Esophagus (tissue), 2 donors: ENCODE results near the gene SCIN. TPM values are rescaled to one million over a fixed set of nuclear protein-coding genes. Genes with fewer than 3 reads are reported as not detected.
A peak's percentile ranks its signal among the peaks of the same experiment; 100 is the strongest.
"Not testable (repeated sequence)": the region's sequence is repeated elsewhere in the genome, so short reads cannot be mapped to it uniquely, and the experiment has no call there.

Source experiments
- H3K27ac ChIP-seq, 2 donors: one replicate each; pipeline ENCODE4 v1.5.1; 2013; ENCODE audit warnings: low read depth in 2 of 2, mild to moderate bottlenecking in 2 of 2, inconsistent platforms in 1 of 2, low read length in 1 of 2, moderate library complexity in 1 of 2
- H3K27me3 ChIP-seq, 2 donors: one replicate each; pipeline ENCODE4 v1.6.1; 2013; ENCODE audit warnings: low read length in 2 of 2, control low read depth in 1 of 2, mild to moderate bottlenecking in 1 of 2; ENCODE audit not compliant: insufficient read depth in 2 of 2, control insufficient read depth in 1 of 2
- H3K36me3 ChIP-seq, 2 donors: one replicate each; pipeline ENCODE4 v1.6.1; 2013; ENCODE audit warnings: low read length in 1 of 2; ENCODE audit not compliant: control insufficient read depth in 2 of 2, insufficient read depth in 2 of 2
- H3K4me1 ChIP-seq, 2 donors: one replicate each; pipeline ENCODE4 v1.6.1; 2013; ENCODE audit warnings: low read length in 1 of 2; ENCODE audit not compliant: control insufficient read depth in 2 of 2, insufficient read depth in 2 of 2
- H3K4me3 ChIP-seq, 2 donors: one replicate each; pipeline ENCODE4 v1.5.1; 2013; ENCODE audit warnings: low read length in 2 of 2, mild to moderate bottlenecking in 2 of 2, low read depth in 1 of 2, moderate library complexity in 1 of 2
- H3K9me3 ChIP-seq, 2 donors: one replicate each; pipeline ENCODE4 v1.6.1; 2013; ENCODE audit warnings: mild to moderate bottlenecking in 2 of 2, low read depth in 1 of 2, low read length in 1 of 2, moderate library complexity in 1 of 2; ENCODE audit not compliant: control insufficient read depth in 2 of 2, insufficient read depth in 1 of 2
- WGBS, 2 donors: extraction: QIAGEN DNeasy Blood & Tissue Kit; methylation state at CpG; one replicate each; pipeline ENCODE4 v1.1.7; 2013; 5-methylcytosine and 5-hydroxymethylcytosine counted together
- polyA plus RNA-seq, 2 donors: library from polyadenylated mRNA; stranded (reverse); fragments of 200-250 nt; gene quantifications; one replicate each; pipeline ENCODE4 v1.2.3, GENCODE V29; 2013
- donor health status: healthy with polysubstance abuse.
- donor health status: Bipolar disorder and iron deficiency.

The SCIN gene
- polyA plus RNA-seq, 2 donors = 10.4 to 22.3 TPM

DNA sequence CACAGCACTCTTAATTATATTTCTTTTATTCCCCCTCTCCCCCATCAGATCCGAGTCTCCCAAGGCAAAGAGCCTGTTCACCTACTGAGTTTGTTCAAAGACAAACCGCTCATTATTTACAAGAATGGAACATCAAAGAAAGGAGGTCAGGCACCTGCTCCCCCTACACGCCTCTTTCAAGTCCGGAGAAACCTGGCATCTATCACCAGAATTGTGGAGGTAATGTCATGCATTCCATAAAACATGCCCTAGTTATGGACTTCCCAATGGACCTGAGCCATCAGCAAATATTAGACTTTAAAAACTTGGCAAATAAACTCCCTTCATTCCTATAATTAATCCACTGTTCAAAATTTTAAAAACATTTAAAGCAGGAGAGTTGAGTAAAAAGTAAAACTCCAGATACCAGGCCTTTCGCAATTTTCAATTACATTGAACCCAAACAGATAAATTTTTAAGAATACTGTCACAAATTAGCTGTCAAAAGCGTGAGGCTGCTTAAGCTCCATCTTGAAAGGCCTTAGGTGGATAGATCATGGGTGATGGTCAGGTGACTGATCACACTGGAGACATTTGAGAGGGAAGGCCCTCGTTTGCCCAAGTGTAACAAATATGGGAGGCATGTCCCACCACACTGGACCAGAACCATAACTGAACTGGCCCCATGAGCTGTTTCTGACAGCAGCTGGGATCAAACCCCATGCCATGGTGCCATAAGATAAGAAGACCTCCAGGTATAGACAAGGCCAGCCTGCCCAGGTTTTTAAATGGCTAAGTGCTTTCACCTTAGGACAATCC, 70.0 kb downstream of the SCIN start:
- Histone ChIP-seq H3K4me3 (no peak overlapping the region), H3K4me1 (peaks cover 0 to 2% of the 10 kb centered on the region in 2 donors), H3K9me3 (no peaks in the 10 kb centered on the region), H3K27me3 (no peaks in the 10 kb centered on the region), H3K27ac (no peak overlapping the region), H3K36me3 (peaks cover 0 to 3% of the 10 kb centered on the region in 2 donors)
- 60 to 63% methylated on average over 7 of the region's 7 CpGs for WGBS, 2 donors

DNA sequence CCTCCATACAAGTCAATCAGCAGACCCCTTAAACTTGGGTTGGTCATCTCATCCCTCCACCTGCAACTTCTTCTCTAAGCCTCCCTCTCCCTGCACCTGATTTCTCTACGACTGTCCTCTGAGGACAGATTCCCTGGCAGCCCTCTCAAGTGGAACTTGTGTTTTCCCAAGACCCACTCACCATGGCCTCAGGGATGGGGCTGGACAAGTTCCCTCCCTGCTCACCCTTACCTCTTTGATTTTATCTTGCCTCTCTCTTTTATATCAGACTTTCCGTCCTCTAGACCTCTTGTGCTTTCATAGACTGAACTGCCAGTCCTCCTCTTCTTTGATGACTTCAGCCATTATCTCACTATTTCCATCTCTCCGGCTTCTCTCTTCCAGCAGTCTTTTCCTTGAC, 70.7 kb downstream of the SCIN start:
- Histone ChIP-seq H3K9me3 (no peaks in the 10 kb centered on the region), H3K36me3 (peaks cover 0 to 3% of the 10 kb centered on the region in 2 donors), H3K4me1 (no peaks in the 10 kb centered on the region), H3K4me3 (no peak overlapping the region), H3K27me3 (no peaks in the 10 kb centered on the region), H3K27ac (no peak overlapping the region)
- 57 to 87% methylated on average over 3 of the region's 3 CpGs for WGBS, 2 donors

DNA sequence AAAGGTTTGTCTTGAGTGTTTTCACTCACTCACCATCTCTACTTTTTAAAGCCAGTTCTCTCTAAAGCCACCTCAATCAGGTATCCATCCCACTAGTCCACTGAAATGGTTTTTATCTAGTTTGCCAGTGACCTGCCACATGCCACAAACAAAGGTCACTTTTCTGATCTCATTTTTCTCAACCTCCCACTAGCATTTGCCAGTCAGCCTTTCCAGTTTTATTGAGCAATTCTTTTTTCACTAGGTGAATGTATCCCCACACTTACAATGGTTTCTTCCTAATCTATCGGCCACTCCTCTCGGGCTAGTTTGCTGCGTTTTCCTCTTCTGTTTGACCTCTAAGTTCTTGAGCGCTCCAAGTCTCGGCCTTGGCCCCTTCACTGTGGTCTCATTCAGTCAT, 72.0 kb downstream of the SCIN start:
- Histone ChIP-seq H3K4me3 (no peak overlapping the region), H3K36me3 (peaks cover 0 to 3% of the 10 kb centered on the region in 2 donors), H3K27ac (no peak overlapping the region), H3K27me3 (no peaks in the 10 kb centered on the region), H3K4me1 (no peaks in the 10 kb centered on the region), H3K9me3 (no peaks in the 10 kb centered on the region)
- 95 to 97% methylated on average over 5 of the region's 5 CpGs for WGBS, 2 donors

DNA sequence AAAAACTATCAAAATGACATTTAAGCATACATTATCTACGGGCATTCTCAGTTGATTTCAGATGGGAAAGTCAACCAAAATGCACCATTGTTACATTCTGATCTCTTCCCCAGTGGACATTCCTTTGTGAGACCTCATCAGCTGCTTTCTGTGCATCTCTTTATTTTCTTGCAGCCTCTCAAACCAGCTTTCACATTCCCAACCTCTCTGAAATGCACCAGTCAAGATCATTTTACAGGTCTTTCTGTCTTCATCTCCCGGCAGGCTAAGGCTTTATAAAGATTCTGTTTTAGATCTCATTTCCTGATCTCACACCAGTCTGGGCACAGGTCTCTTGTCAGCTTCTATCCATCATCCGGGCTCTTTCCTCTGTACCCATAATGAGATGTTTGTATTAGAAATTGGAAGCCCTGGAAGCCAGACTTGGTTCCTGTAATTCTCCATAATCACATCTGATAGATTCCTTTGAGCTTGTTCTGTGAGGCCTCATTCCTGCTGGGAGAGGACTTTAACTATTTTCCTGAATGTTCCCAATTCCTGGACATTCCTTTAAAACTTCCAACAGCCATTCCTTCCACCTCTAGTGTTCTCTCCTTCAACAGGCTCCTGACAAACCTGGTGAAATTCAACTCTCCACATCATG, 72.6 kb downstream of the SCIN start:
- no peaks in the 10 kb centered on the region for H3K27me3 ChIP-seq
- no peak overlapping the region for H3K4me3 ChIP-seq
- no peaks in the 10 kb centered on the region for H3K4me1 ChIP-seq
- 73 to 75% methylated on average over 3 of the region's 3 CpGs for WGBS, 2 donors
- no peak overlapping the region for H3K27ac ChIP-seq
- peaks cover 0 to 3% of the 10 kb centered on the region in 2 donors for H3K36me3 ChIP-seq
- H3K9me3 ChIP-seq = no peaks in the 10 kb centered on the region

DNA sequence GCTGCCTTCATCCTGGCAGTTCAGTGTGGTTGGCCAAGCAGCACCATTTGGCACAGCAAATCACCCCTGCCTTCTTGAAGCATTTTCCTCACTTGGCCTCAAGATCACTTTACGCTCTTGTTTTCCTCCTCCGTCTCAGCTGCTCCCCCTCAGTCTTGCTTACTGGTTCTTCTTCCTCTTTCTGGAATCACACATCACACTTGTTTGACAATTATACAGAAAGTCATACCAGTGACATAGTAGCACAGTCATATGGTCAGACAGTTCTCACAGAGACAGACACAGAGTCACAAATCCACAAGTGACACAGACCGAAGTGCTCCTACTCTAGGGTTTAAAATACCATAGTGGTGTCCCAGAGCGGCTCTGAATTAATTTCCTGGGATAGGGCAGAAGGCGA, 73.1 kb downstream of the SCIN start:
- Histone ChIP-seq H3K9me3 (no peaks in the 10 kb centered on the region), H3K36me3 (peaks cover 0 to 3% of the 10 kb centered on the region in 2 donors), H3K27me3 (no peaks in the 10 kb centered on the region), H3K4me1 (no peaks in the 10 kb centered on the region), H3K4me3 (no peak overlapping the region), H3K27ac (no peak overlapping the region)
- WGBS, 2 donors = 92% methylated on average over 5 of the region's 5 CpGs

DNA sequence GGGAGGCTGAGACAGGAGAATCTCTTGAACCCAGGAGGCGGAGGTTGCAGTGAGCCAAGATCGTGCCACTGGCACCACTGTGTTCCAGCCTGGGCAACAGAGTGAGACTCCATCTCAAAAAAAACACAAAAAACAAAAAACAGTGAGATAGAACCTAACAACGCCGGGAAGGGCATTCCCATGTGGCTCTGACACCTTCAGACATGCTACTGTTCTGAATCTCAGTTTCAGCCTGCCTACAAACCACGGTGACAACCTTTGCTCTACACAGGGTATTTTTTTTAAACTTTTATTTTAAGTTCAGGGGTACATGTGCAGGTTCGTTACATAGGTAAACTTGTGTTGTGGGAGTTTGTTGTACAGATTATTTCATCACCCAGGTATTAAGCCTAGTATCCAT, 74.7 kb downstream of the SCIN start:
- H3K27ac ChIP-seq, H3K4me3 ChIP-seq: not testable (repeated sequence)
- WGBS, 2 donors = 74 to 76% methylated on average over 6 of the region's 6 CpGs

DNA sequence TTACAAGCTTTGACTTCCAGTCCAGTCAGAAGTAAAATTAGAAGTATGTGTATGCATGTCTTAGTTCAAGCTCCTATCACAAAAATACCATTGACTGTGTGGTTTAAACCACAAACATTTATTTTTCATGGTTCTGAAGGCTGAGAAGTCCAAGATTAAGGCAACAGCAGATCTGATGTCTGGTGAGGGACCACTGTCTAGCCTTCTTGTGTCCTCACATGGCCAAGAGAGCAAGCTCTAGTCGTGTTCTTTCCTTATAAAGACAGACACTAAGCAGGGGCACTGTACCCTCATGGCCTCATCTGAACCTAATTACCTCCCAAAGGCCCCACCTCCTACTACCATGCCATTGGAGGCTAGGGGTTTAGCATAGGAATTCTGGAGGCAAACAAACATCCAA, 75.6 kb downstream of the SCIN start:
- no peaks in the 10 kb centered on the region for H3K27me3 ChIP-seq
- H3K4me1 ChIP-seq = no peaks in the 10 kb centered on the region
- no peaks in the 10 kb centered on the region for H3K9me3 ChIP-seq
- no peak overlapping the region for H3K4me3 ChIP-seq
- no peak overlapping the region for H3K27ac ChIP-seq
- WGBS, 2 donors = 61 to 78% methylated on average over 1 of the region's 1 CpG
- no peaks in the 10 kb centered on the region for H3K36me3 ChIP-seq

More for the DNA sequence above, 74.7 kb downstream of the SCIN start:
- not testable (repeated sequence) for H3K36me3 ChIP-seq, H3K4me1 ChIP-seq, H3K27me3 ChIP-seq, H3K9me3 ChIP-seq

DNA sequence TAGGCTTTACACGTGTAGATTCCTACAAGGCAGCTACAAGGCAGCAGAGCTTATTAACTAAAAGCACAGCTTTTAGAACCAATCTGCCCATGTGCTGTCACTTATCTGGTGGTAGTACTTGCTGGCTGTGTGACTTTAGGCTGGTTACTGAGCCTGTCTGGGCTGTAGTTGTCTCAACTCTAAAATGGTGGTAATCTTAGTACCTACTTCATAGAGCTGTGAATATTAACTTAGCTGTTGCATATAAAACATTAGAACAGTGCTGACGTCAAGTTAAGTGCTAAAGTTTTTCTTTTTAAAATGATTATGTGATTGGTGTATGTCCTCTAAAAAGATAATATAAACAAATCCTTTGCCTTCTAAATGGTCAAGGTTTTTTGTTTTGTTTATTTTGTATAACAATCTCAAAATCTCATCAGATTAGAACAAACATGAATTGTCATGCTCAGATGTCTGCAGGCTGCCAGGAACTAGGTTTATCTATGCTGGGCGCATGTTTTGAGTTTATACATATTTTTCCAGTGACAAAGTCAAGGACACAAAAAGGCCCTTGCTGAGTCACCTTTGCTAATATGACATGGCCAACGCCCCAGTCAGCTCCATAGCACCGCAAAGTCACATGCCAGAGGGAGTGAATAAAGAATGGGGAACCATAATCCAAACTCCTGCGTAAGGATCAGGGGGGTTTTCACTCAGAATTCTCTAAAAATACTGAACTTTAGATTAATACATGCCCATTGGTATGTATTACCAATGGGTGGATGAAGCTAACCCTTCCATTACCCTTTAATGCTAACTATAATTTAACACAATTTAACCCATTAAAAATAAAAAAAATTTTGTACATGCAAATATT, 77.1 kb downstream of the SCIN start:
- Histone ChIP-seq H3K36me3 (no peaks in the 10 kb centered on the region), H3K4me3 (no peak overlapping the region), H3K9me3 (no peaks in the 10 kb centered on the region), H3K27me3 (no peaks in the 10 kb centered on the region), H3K4me1 (no peaks in the 10 kb centered on the region), H3K27ac (peak overlapping the region in 1 of 2 donors; percentile 63)
- 55 to 56% methylated on average over 6 of the region's 6 CpGs for WGBS, 2 donors

DNA sequence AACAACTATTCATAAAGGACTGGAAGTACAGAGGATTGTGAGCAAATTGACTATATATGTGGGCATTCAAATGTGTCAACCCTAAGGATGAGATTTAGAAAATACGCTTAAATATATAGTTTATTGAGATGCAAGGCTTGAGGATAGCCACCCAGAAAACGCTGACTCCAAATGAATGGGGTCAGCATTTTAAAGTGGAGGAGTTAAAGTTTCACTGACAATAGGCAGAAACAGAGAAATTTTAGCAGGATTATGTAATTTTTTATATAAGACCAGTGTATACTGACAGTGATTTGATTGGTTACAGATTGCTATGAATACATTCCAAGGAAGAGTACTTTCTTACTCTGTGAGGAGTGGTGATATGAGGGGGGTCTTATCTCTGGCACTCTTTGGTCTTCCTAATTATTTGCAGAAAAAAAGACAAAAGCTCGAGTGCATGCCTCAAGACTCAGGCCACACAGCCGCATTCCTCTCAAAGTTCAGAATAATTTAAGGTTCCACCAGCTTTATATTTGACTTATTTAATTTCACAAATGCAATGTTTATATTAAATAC, 78.3 kb downstream of the SCIN start:
- H3K4me3 ChIP-seq = no peak overlapping the region
- H3K4me1 ChIP-seq = no peaks in the 10 kb centered on the region
- H3K27ac ChIP-seq = no peak overlapping the region
- H3K27me3 ChIP-seq = no peaks in the 10 kb centered on the region
- WGBS, 2 donors = 79 to 82% methylated on average over 4 of the region's 4 CpGs
- H3K36me3 ChIP-seq = no peaks in the 10 kb centered on the region
- H3K9me3 ChIP-seq = no peaks in the 10 kb centered on the region
